Mononuclear cell (primary cell): ENCODE results near the gene SLC7A7. TPM values are rescaled to one million over a fixed set of nuclear protein-coding genes. Genes with fewer than 3 reads are reported as not detected.
A peak's percentile ranks its signal among the peaks of the same experiment; 100 is the strongest.
"Not testable (repeated sequence)": the region's sequence is repeated elsewhere in the genome, so short reads cannot be mapped to it uniquely, and the experiment has no call there.

ENCODE experiments used
- H3K27me3 ChIP-seq: 2 replicates; pipeline ENCODE4 v1.6.0; 2011; ENCODE audit warnings: low read length, control low read depth; ENCODE audit not compliant: insufficient read depth
- H3K4me1 ChIP-seq: 2 replicates; pipeline ENCODE4 v1.5.1; 2011; ENCODE audit warnings: mild to moderate bottlenecking, low read length, control low read depth; ENCODE audit not compliant: insufficient read depth
- H3K4me3 ChIP-seq: 2 replicates; pipeline ENCODE4 v1.5.1; 2011; ENCODE audit warnings: mild to moderate bottlenecking, low read length, moderate library complexity
- H3K9me3 ChIP-seq: 2 replicates; pipeline ENCODE4 v1.5.1; 2011; ENCODE audit warnings: low read depth, mild to moderate bottlenecking, control low read depth, low read length
- total RNA-seq: library from RNA; depleted of rRNA; stranded (reverse); fragments of >200 nt; gene quantifications from one replicate; pipeline ENCODE4 v1.2.3, GENCODE V29; 2012

Gene SLC7A7
- total RNA-seq, 1 donor = 74.8 TPM

- no peaks in the 10 kb centered on the region for H3K9me3 ChIP-seq
- H3K27me3 ChIP-seq = no peaks in the 10 kb centered on the region
- H3K4me3 ChIP-seq = peak overlapping the region; percentile 33
- peaks cover 78% of the 10 kb centered on the region for H3K4me1 ChIP-seq
Observed at GRCh38 chr14:22814373-22814772, 862 bp downstream of the SLC7A7 start.

- no peaks in the 10 kb centered on the region for H3K27me3 ChIP-seq
- H3K4me1 ChIP-seq = peaks cover 81% of the 10 kb centered on the region
- no peak overlapping the region for H3K4me3 ChIP-seq
- no peaks in the 10 kb centered on the region for H3K9me3 ChIP-seq
Observed at GRCh38 chr14:22813145-22813544, 2.1 kb downstream of the SLC7A7 start.

- H3K4me1 ChIP-seq = peaks cover 79% of the 10 kb centered on the region
- H3K9me3 ChIP-seq = no peaks in the 10 kb centered on the region
- H3K4me3 ChIP-seq = no peak overlapping the region
- H3K27me3 ChIP-seq = no peaks in the 10 kb centered on the region
Observed at GRCh38 chr14:22812744-22813143, 2.5 kb downstream of the SLC7A7 start.

GRCh38 chr14:22811722-22812121 lies 3.5 kb downstream of the SLC7A7 start:
- Histone ChIP-seq H3K4me3 (no peak overlapping the region), H3K9me3 (no peaks in the 10 kb centered on the region), H3K27me3 (no peaks in the 10 kb centered on the region), H3K4me1 (peaks cover 75% of the 10 kb centered on the region)

- no peaks in the 10 kb centered on the region for H3K9me3 ChIP-seq
Observed at GRCh38 chr14:22808388-22809209, 6.6 kb downstream of the SLC7A7 start.

GRCh38 chr14:22807432-22808087 lies 7.7 kb downstream of the SLC7A7 start:
- no peaks in the 10 kb centered on the region for H3K27me3 ChIP-seq
- H3K4me3 ChIP-seq = no peak overlapping the region
- H3K4me1 ChIP-seq = peaks cover 62% of the 10 kb centered on the region
- no peaks in the 10 kb centered on the region for H3K9me3 ChIP-seq

More at GRCh38 chr14:22808388-22809209, 6.6 kb downstream of the SLC7A7 start:
- Histone ChIP-seq H3K27me3 (no peaks in the 10 kb centered on the region), H3K4me1 (peaks cover 61% of the 10 kb centered on the region), H3K4me3 (no peak overlapping the region)

GRCh38 chr14:22805235-22805634 lies 10.0 kb downstream of the SLC7A7 start:
- H3K4me1 ChIP-seq = peaks cover 67% of the 10 kb centered on the region
- not testable (repeated sequence) for H3K9me3 ChIP-seq, H3K4me3 ChIP-seq, H3K27me3 ChIP-seq

GRCh38 chr14:22803687-22803974 lies 11.6 kb downstream of the SLC7A7 start:
- H3K4me3 ChIP-seq = no peak overlapping the region
- H3K27me3 ChIP-seq = no peaks in the 10 kb centered on the region
- H3K9me3 ChIP-seq = no peaks in the 10 kb centered on the region
- H3K4me1 ChIP-seq = peaks cover 71% of the 10 kb centered on the region

- H3K4me3 ChIP-seq = no peak overlapping the region
- no peaks in the 10 kb centered on the region for H3K9me3 ChIP-seq
- peaks cover 71% of the 10 kb centered on the region for H3K4me1 ChIP-seq
- H3K27me3 ChIP-seq = no peaks in the 10 kb centered on the region
Observed at GRCh38 chr14:22802860-22803686, 12.2 kb downstream of the SLC7A7 start.

- no peaks in the 10 kb centered on the region for H3K27me3 ChIP-seq
- H3K4me3 ChIP-seq = no peak overlapping the region
- H3K4me1 ChIP-seq = peaks cover 83% of the 10 kb centered on the region
- no peaks in the 10 kb centered on the region for H3K9me3 ChIP-seq
Observed at GRCh38 chr14:22801716-22802115, 13.5 kb downstream of the SLC7A7 start.

- Histone ChIP-seq H3K9me3 (no peaks in the 10 kb centered on the region), H3K4me3 (no peak overlapping the region), H3K4me1 (peaks cover 87% of the 10 kb centered on the region), H3K27me3 (no peaks in the 10 kb centered on the region)
Observed at GRCh38 chr14:22800346-22800745, 14.9 kb downstream of the SLC7A7 start.

GRCh38 chr14:22798528-22798927 lies 16.7 kb downstream of the SLC7A7 start:
- Histone ChIP-seq H3K27me3 (no peaks in the 10 kb centered on the region), H3K9me3 (no peaks in the 10 kb centered on the region), H3K4me3 (no peak overlapping the region), H3K4me1 (peaks cover 81% of the 10 kb centered on the region)

GRCh38 chr14:22797017-22797917 lies 18.0 kb downstream of the SLC7A7 start:
- Histone ChIP-seq H3K4me3 (no peak overlapping the region), H3K4me1 (peaks cover 69% of the 10 kb centered on the region), H3K27me3 (no peaks in the 10 kb centered on the region), H3K9me3 (no peaks in the 10 kb centered on the region)

- Histone ChIP-seq H3K9me3 (no peaks in the 10 kb centered on the region), H3K4me1 (peaks cover 69% of the 10 kb centered on the region), H3K4me3 (no peak overlapping the region), H3K27me3 (no peaks in the 10 kb centered on the region)
Observed at GRCh38 chr14:22796087-22796707, 19.0 kb downstream of the SLC7A7 start.
